Esophagus squamous epithelium (tissue), 4 donors: ENCODE data around the gene CAMTA1.

Source experiments
- CTCF ChIP-seq, 6 experiments: fragments of 450-650 bp in 4 of 6; fragments of 200-600 bp in 2 of 6; sonication (generic) in 2 of 6; IDR thresholded peaks; one replicate each; pipeline ENCODE4 v1.5.1; 2016 to 2019; ENCODE audit warnings: antibody characterized with exemption in 6 of 6, mild to moderate bottlenecking in 4 of 6, moderate library complexity in 4 of 6
- POLR2A ChIP-seq, 4 donors: fragments of 450-650 bp; IDR thresholded peaks; one replicate each; pipeline ENCODE4 v1.6.1; 2017; ENCODE audit warnings: antibody characterized with exemption in 4 of 4, mild to moderate bottlenecking in 4 of 4, moderate library complexity in 3 of 4

GRCh38 chr1:7568901-7569524 lies 783.8 kb downstream of the CAMTA1 start:
- TF ChIP-seq CTCF (IDR thresholded peaks at IDR 0.05) (no peak), POLR2A (IDR thresholded peaks at IDR 0.05) (no peak)
